T-helper 2 cell treated with Interferon-gamma antibody and Interleukin-4, amounts not matched to agents 5 μg/mL and 100 μg/mL, for 36 hours (primary cell): ENCODE measurements around the gene AEBP1.

Experiments used
- DNase-seq: peaks from one replicate; pipeline ENCODE4 v3.0.0; 2021; ENCODE audit warnings: low spot score
- H3K27ac Mint-ChIP-seq: one replicate; pipeline ENCODE4 v1.8.0; 2021; ENCODE audit warnings: mild to moderate bottlenecking, mixed read lengths
- H3K27me3 Mint-ChIP-seq: one replicate; pipeline ENCODE4 v1.8.0; 2021; ENCODE audit warnings: low read depth, mixed read lengths
- H3K36me3 Mint-ChIP-seq: one replicate; pipeline ENCODE4 v1.8.0; 2021; ENCODE audit warnings: low read depth, mixed read lengths
- H3K4me1 Mint-ChIP-seq: one replicate; pipeline ENCODE4 v1.8.0; 2021; ENCODE audit warnings: low read depth, mixed read lengths
- H3K4me3 Mint-ChIP-seq: one replicate; pipeline ENCODE4 v1.8.0; 2022; ENCODE audit warnings: mild to moderate bottlenecking, moderate library complexity, mixed read lengths
- H3K9me3 Mint-ChIP-seq: one replicate; pipeline ENCODE4 v1.8.0; 2021; ENCODE audit warnings: mixed read lengths

The AEBP1 gene

DNA sequence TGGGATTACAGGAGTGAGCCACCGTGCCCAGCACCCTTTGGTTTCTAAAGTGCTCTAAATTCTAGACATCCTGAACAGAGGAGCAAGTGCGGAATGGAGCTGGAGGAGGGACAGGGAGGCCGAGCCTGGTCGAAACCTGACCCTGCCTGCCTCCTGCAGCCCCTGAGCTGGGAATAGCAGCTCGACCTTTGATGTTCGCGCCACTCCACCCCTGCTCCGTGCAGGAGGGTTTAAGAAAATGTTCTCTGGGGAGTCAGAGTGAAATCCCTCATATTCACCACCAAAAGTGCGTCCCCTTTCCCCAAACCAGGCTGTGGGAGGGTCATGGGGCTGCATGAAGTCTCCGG, 40.6 kb upstream of the AEBP1 start:
- no peaks in the 10 kb centered on the region for H3K9me3 Mint-ChIP-seq
- no peak overlapping the region for H3K27ac Mint-ChIP-seq
- peaks cover 35% of the 10 kb centered on the region for H3K36me3 Mint-ChIP-seq
- peaks cover 4% of the 10 kb centered on the region for H3K4me1 Mint-ChIP-seq
- H3K4me3 Mint-ChIP-seq, result no peak overlapping the region
- no peak for DNase-seq
- H3K27me3 Mint-ChIP-seq, result no peaks in the 10 kb centered on the region

- no peaks in the 10 kb centered on the region for H3K27me3 Mint-ChIP-seq
Measured at GRCh38 chr7:44063894-44064651, 40.1 kb upstream of the AEBP1 start.

DNA sequence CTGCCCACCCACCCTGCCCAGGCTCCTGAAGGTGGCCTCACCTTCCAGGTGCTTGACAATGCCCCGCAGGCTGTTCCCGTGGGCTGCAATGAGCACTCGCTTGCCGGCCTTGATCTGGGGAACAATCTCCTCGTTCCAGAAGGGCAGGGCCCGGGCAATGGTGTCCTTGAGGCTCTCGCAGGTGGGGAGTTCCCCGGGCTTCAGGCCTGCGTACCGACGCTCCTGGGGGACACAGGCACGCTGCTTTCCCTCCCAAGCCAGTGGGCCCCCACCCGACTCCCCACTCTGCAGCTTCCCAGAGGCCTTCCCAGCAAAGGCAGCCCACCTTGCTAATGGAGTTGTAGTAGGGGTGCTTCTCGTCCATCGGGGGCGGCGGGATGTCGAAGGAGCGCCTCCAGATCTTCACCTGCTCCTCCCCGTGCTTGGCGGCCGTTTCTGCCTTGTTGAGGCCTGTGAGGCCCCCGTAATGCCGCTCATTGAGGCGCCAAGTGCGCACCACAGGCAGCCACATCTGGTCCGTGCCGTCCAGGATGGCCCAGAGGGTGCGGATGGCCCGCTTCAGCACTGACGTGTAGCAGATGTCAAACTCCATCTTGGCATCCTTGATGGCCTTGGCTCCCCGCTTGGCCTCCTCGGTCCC, 39.2 kb upstream of the AEBP1 start:
- DNase-seq, result no peak
- Mint-ChIP-seq H3K27ac (no peak overlapping the region), H3K4me1 (peaks cover 4% of the 10 kb centered on the region), H3K4me3 (no peak overlapping the region), H3K9me3 (no peaks in the 10 kb centered on the region), H3K27me3 (no peaks in the 10 kb centered on the region), H3K36me3 (peaks cover 26% of the 10 kb centered on the region)

More at GRCh38 chr7:44063894-44064651, 40.1 kb upstream of the AEBP1 start:
- Mint-ChIP-seq H3K9me3 (no peaks in the 10 kb centered on the region), H3K36me3 (peaks cover 30% of the 10 kb centered on the region), H3K4me1 (peaks cover 4% of the 10 kb centered on the region), H3K4me3 (no peak overlapping the region), H3K27ac (no peak overlapping the region)
- DNase-seq, result no peak

- no peak within 1 kb of the TSS for H3K4me3 Mint-ChIP-seq
- H3K36me3 Mint-ChIP-seq, result peaks cover 20% of the 10 kb centered on the region
- no peak within 1 kb of the TSS for H3K27ac Mint-ChIP-seq
- peaks cover 4% of the 10 kb centered on the region for H3K4me1 Mint-ChIP-seq
- no peaks in the 10 kb centered on the region for H3K9me3 Mint-ChIP-seq
- no peak for DNase-seq
- no peaks in the 10 kb centered on the region for H3K27me3 Mint-ChIP-seq
Measured at GRCh38 chr7:44065431-44066110, 38.6 kb upstream of the AEBP1 start, which contains the start of gene PGAM2. TSS of gene PGAM2 (minus strand) at chr7:44065567. CDS start at chr7:44065529, 38 bp downstream.

- peaks cover 19% of the 10 kb centered on the region for H3K36me3 Mint-ChIP-seq
- H3K27ac Mint-ChIP-seq, result no peak overlapping the region
- H3K4me3 Mint-ChIP-seq, result no peak overlapping the region
- peaks cover 4% of the 10 kb centered on the region for H3K4me1 Mint-ChIP-seq
- H3K27me3 Mint-ChIP-seq, result no peaks in the 10 kb centered on the region
- no peaks in the 10 kb centered on the region for H3K9me3 Mint-ChIP-seq
- DNase-seq, result no peak
Measured at GRCh38 chr7:44066111-44066460, 38.1 kb upstream of the AEBP1 start.

DNA sequence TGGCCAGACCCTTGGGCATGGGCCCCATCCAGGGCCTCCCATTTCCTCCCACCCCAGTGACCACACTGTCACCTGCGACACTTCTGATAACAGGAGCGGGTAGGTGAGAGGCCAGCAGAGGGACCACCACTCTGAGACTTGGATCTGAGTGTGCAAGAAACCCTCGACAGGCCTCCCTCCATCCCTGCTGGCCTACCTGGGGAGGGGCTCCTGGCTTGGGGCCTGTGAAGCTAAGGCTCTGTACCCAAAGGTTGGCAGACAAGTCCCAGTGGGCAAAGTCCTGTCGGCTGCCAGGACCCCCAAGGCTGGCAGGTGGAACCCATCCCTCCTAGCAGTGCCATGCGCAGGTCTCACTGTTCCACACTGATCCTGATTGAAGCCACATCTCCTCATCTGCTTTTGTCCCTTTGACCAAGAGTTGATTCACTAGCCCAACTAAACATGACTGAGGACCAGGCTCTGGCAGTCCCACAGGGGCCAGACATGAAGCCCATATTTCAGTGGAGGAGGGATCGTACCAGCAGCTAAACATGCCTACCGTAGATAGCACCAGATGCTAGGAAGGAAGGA, 37.6 kb upstream of the AEBP1 start:
- H3K36me3 Mint-ChIP-seq, result peaks cover 16% of the 10 kb centered on the region
- peak overlapping the region; percentile 64 for H3K27ac Mint-ChIP-seq
- H3K27me3 Mint-ChIP-seq, result no peaks in the 10 kb centered on the region
- peaks cover 4% of the 10 kb centered on the region for H3K4me1 Mint-ChIP-seq
- H3K4me3 Mint-ChIP-seq, result no peak overlapping the region
- H3K9me3 Mint-ChIP-seq, result no peaks in the 10 kb centered on the region
- DNase-seq, result no peak

- Mint-ChIP-seq H3K4me3 (no peak overlapping the region), H3K27me3 (no peaks in the 10 kb centered on the region), H3K9me3 (no peaks in the 10 kb centered on the region), H3K4me1 (peaks cover 4% of the 10 kb centered on the region), H3K27ac (peak overlapping the region; percentile 64), H3K36me3 (peaks cover 19% of the 10 kb centered on the region)
- no peak for DNase-seq
Measured at GRCh38 chr7:44067064-44067951, 36.8 kb upstream of the AEBP1 start.

GRCh38 chr7:44068054-44068453, 36.1 kb upstream of the AEBP1 start:
- Mint-ChIP-seq H3K27me3 (no peaks in the 10 kb centered on the region), H3K27ac (no peak overlapping the region), H3K36me3 (peaks cover 21% of the 10 kb centered on the region), H3K4me1 (peaks cover 4% of the 10 kb centered on the region), H3K9me3 (no peaks in the 10 kb centered on the region), H3K4me3 (no peak overlapping the region)
- no peak for DNase-seq

DNA sequence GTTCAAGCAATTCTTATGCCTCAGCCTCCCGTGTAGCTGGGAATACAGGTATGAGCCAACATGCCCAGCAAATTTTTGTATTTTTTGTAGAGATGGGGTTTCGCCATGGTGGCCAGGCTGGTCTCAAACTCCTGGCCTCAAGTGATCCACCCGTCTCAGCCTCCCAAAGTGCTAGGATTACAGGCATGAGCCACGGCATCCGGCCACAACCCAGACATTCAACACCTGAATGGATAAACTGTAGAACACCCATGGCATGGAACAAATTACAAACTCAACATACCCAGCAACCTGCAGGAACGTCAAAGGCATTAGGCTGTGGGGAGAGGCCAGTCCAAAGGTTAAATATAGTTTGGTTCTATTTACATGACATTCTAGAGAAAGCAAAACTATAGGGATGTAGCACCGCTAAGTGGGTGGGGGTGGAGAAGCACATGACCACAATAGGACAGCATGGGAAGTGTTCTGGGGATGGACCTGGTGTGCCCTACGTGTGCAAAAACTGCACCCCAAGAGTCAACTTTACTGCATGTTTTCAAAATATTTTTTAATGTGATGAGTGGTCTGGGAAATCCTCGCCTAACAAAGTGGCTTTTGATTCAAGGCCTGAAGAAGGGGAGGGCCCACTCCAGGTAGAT, 32.3 kb upstream of the AEBP1 start:
- DNase-seq, result no peak
- H3K4me1 Mint-ChIP-seq, result peaks cover under 1% of the 10 kb centered on the region
- no peaks in the 10 kb centered on the region for H3K9me3 Mint-ChIP-seq
- H3K27ac Mint-ChIP-seq, result no peak overlapping the region
- H3K27me3 Mint-ChIP-seq, result no peaks in the 10 kb centered on the region
- H3K36me3 Mint-ChIP-seq, result peaks cover 31% of the 10 kb centered on the region
- no peak overlapping the region for H3K4me3 Mint-ChIP-seq

GRCh38 chr7:44072364-44073231, 31.5 kb upstream of the AEBP1 start:
- no peaks in the 10 kb centered on the region for H3K27me3 Mint-ChIP-seq
- peaks cover under 1% of the 10 kb centered on the region for H3K4me1 Mint-ChIP-seq
- no peak for DNase-seq
- H3K36me3 Mint-ChIP-seq, result peaks cover 31% of the 10 kb centered on the region
- H3K4me3 Mint-ChIP-seq, result no peak overlapping the region
- H3K27ac Mint-ChIP-seq, result peak overlapping the region; percentile 31
- H3K9me3 Mint-ChIP-seq, result no peaks in the 10 kb centered on the region

- Mint-ChIP-seq H3K4me1 (peaks cover 7% of the 10 kb centered on the region), H3K27me3 (no peaks in the 10 kb centered on the region), H3K9me3 (no peaks in the 10 kb centered on the region), H3K36me3 (peaks cover 41% of the 10 kb centered on the region), H3K4me3 (no peak overlapping the region), H3K27ac (no peak overlapping the region)
- no peak for DNase-seq
Measured at GRCh38 chr7:44073664-44074348, 30.3 kb upstream of the AEBP1 start.

- no peaks in the 10 kb centered on the region for H3K27me3 Mint-ChIP-seq
- no peak overlapping the region for H3K4me3 Mint-ChIP-seq
- no peak for DNase-seq
- no peak overlapping the region for H3K27ac Mint-ChIP-seq
- peaks cover 41% of the 10 kb centered on the region for H3K36me3 Mint-ChIP-seq
- H3K9me3 Mint-ChIP-seq, result no peaks in the 10 kb centered on the region
- peaks cover 7% of the 10 kb centered on the region for H3K4me1 Mint-ChIP-seq
Measured at GRCh38 chr7:44074349-44074695, 29.8 kb upstream of the AEBP1 start.
